Adipocyte (in vitro differentiated cells): ENCODE data around the gene RSBN1.

Experiments used
- DNase-seq: peaks from one replicate; pipeline ENCODE4 v3.0.0-alpha.2; 2015; ENCODE audit warnings: low read depth
- H3K27me3 ChIP-seq: replicated peaks from 2 replicates; pipeline ENCODE4 v1.7.0; 2013; ENCODE audit warnings: mild to moderate bottlenecking, low read length, moderate library complexity; ENCODE audit not compliant: control insufficient read depth, insufficient read depth
- H3K36me3 ChIP-seq: 2 replicates; pipeline ENCODE4 v1.7.0; 2013; ENCODE audit warnings: low read length, mild to moderate bottlenecking, moderate library complexity; ENCODE audit not compliant: control insufficient read depth, insufficient read depth, severe bottlenecking
- H3K4me1 ChIP-seq: 2 replicates; pipeline ENCODE4 v1.7.0; 2013; ENCODE audit warnings: mild to moderate bottlenecking, low read length, moderate library complexity; ENCODE audit not compliant: control insufficient read depth, insufficient read depth
- H3K4me3 ChIP-seq: 2 replicates; pipeline ENCODE4 v1.7.0; 2013; ENCODE audit warnings: mild to moderate bottlenecking, low read length, moderate library complexity
- H3K9ac ChIP-seq: 2 replicates; pipeline ENCODE4 v1.7.0; 2013; ENCODE audit warnings: mild to moderate bottlenecking, low read length, moderate library complexity
- H3K9me3 ChIP-seq: 2 replicates; pipeline ENCODE4 v1.7.0; 2013; ENCODE audit warnings: mild to moderate bottlenecking, low read length, moderate library complexity; ENCODE audit not compliant: control insufficient read depth

RSBN1 gene

GRCh38 chr1:113779542-113779941 is 32.7 kb downstream of the RSBN1 start:
- H3K4me1 ChIP-seq, result peaks cover 26% of the 10 kb centered on the region
- no peak overlapping the region for H3K9ac ChIP-seq
- H3K4me3 ChIP-seq, result no peak overlapping the region
- H3K27me3 ChIP-seq, result no peaks in the 10 kb centered on the region
- H3K9me3 ChIP-seq, result no peaks in the 10 kb centered on the region
- no peak for DNase-seq
- H3K36me3 ChIP-seq, result peaks cover 19% of the 10 kb centered on the region

DNA sequence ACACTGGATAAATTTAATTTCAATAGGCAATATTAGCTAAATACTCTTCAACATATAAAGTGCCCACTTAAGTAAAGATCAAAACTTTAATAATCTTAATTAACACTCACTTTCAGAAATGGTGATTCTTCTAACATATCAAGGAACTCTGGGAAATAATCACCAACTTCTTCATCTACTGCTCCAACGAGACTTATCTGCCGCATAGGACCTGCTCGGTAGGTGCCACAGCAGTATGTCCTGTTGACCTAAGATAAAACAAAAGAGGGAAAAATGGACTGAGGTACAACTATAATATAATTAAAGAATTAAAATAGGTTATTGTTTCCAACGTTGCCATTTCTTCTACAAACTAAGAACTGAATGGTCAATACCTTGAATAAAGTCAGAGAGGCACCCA is 34.7 kb downstream of the RSBN1 start:
- Histone ChIP-seq H3K9me3 (no peaks in the 10 kb centered on the region), H3K4me3 (no peak overlapping the region), H3K36me3 (peaks cover 22% of the 10 kb centered on the region), H3K9ac (no peak overlapping the region), H3K4me1 (peaks cover 10% of the 10 kb centered on the region), H3K27me3 (no peaks in the 10 kb centered on the region)
- DNase-seq, result no peak

- Histone ChIP-seq H3K36me3 (peaks cover 28% of the 10 kb centered on the region), H3K9ac (no peak overlapping the region), H3K9me3 (no peaks in the 10 kb centered on the region), H3K4me3 (no peak overlapping the region), H3K27me3 (no peaks in the 10 kb centered on the region), H3K4me1 (peaks cover 11% of the 10 kb centered on the region)
- DNase-seq, result no peak
Observed at GRCh38 chr1:113770031-113770430, 42.2 kb downstream of the RSBN1 start.

DNA sequence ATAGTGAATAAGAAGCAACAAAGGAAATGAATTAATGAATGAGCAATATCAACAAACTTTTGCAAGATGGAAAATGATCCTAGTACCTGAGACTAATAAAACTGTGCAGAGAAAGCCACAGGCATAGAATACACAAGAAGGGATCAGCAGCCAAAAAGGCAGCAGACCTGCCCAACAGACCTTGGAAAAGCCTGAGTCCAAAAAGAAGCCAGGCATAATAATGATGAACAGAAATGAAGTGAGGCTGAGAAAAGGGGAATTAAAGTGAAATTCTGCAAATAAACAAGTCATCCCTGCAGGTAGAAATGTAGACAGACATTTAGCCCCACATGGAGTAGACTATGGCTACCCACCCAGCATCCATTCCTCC is 42.7 kb downstream of the RSBN1 start:
- H3K4me3 ChIP-seq, result no peak overlapping the region
- no peaks in the 10 kb centered on the region for H3K27me3 ChIP-seq
- H3K9me3 ChIP-seq, result no peaks in the 10 kb centered on the region
- H3K4me1 ChIP-seq, result peaks cover 16% of the 10 kb centered on the region
- H3K36me3 ChIP-seq, result peaks cover 28% of the 10 kb centered on the region
- H3K9ac ChIP-seq, result no peak overlapping the region
- DNase-seq, result no peak

DNA sequence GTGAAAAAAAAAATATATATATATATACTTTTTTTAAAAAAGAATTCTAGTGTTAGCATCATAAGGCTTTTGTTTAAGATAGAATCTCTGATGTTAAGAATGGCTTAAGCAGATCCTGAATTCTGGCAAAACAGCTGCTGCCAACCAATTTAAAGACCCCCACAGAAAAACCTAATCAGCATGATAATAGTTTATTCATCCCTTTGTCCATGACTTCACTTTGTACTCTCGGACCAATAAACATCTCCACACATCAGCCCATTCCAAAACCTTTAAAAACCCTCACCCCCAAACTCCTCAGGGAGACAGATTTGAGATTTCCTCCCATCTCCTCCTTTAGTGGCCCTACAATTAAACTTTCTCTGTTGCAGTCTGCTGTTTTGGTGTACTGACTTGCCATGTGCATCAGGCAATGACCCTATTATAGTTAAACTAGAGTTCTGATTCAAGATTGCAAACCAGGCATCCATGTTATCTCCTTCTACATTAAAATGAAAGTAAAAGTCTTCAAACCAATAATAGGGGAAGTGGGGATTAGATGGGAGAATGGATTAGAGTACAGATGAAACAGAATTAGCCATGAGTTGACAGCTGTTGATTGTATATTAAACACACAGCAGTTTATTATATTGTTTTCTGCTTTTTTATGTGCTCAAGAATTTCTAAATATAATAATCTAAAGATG is 43.2 kb downstream of the RSBN1 start:
- peaks cover 27% of the 10 kb centered on the region for H3K36me3 ChIP-seq

GRCh38 chr1:113765306-113766230 is 46.7 kb downstream of the RSBN1 start:
- H3K9me3 ChIP-seq, result no peaks in the 10 kb centered on the region
- DNase-seq, result peak; percentile 41
- peaks cover 26% of the 10 kb centered on the region for H3K36me3 ChIP-seq
- no peak overlapping the region for H3K4me3 ChIP-seq
- H3K27me3 ChIP-seq, result no peaks in the 10 kb centered on the region
- H3K4me1 ChIP-seq, result peaks cover 33% of the 10 kb centered on the region
- H3K9ac ChIP-seq, result no peak overlapping the region

More for the DNA sequence above, 43.2 kb downstream of the RSBN1 start:
- H3K4me1 ChIP-seq, result peaks cover 17% of the 10 kb centered on the region
- H3K4me3 ChIP-seq, result no peak overlapping the region
- DNase-seq, result no peak
- H3K9me3 ChIP-seq, result no peaks in the 10 kb centered on the region
- no peak overlapping the region for H3K9ac ChIP-seq
- no peaks in the 10 kb centered on the region for H3K27me3 ChIP-seq

DNA sequence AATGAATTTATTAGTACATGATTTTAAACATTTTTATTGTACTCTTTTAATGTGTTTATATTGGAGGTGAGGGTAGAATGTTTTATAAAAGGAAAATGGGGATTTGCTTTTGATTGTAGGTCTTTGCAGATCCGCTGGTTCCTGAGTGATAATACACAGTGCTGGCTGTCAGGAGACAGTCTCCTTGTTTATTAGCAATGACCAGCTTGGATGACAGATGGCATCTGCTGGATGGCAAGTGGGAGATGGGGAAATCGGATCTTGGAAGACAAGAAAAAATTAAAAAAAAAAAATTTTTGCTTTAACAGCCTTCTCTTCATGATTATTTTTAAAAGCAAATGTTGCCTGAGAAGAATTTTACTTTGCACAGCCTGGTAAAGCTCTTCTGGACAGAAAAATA is 48.6 kb downstream of the RSBN1 start:
- no peak overlapping the region for H3K9ac ChIP-seq
- DNase-seq, result no peak
- no peak overlapping the region for H3K4me3 ChIP-seq
- H3K27me3 ChIP-seq, result no peaks in the 10 kb centered on the region
- no peaks in the 10 kb centered on the region for H3K9me3 ChIP-seq
- peaks cover 26% of the 10 kb centered on the region for H3K36me3 ChIP-seq
- peaks cover 39% of the 10 kb centered on the region for H3K4me1 ChIP-seq

DNA sequence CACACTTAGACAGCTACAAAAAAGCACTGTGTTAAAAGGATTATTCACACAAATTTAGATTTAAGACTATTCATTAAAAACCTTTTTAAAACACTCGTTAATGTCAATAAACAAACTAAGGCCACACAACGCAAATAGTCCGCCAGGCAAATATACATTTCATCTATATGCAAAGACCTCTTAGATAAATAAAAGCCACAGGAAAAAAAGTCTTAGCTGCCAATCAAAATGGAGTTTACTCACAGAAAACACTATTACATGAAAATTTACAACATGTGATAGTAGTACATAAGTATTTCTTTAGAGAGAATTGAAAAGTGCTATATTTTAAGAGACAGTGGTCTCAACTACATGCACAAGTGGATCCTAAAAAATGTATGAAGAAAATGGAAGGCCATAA is 50.3 kb downstream of the RSBN1 start:
- H3K4me3 ChIP-seq, result no peak overlapping the region
- H3K4me1 ChIP-seq, result peaks cover 47% of the 10 kb centered on the region
- no peaks in the 10 kb centered on the region for H3K27me3 ChIP-seq
- DNase-seq, result no peak
- peaks cover 14% of the 10 kb centered on the region for H3K36me3 ChIP-seq
- H3K9ac ChIP-seq, result peak overlapping the region; percentile 20
- H3K9me3 ChIP-seq, result no peaks in the 10 kb centered on the region

DNA sequence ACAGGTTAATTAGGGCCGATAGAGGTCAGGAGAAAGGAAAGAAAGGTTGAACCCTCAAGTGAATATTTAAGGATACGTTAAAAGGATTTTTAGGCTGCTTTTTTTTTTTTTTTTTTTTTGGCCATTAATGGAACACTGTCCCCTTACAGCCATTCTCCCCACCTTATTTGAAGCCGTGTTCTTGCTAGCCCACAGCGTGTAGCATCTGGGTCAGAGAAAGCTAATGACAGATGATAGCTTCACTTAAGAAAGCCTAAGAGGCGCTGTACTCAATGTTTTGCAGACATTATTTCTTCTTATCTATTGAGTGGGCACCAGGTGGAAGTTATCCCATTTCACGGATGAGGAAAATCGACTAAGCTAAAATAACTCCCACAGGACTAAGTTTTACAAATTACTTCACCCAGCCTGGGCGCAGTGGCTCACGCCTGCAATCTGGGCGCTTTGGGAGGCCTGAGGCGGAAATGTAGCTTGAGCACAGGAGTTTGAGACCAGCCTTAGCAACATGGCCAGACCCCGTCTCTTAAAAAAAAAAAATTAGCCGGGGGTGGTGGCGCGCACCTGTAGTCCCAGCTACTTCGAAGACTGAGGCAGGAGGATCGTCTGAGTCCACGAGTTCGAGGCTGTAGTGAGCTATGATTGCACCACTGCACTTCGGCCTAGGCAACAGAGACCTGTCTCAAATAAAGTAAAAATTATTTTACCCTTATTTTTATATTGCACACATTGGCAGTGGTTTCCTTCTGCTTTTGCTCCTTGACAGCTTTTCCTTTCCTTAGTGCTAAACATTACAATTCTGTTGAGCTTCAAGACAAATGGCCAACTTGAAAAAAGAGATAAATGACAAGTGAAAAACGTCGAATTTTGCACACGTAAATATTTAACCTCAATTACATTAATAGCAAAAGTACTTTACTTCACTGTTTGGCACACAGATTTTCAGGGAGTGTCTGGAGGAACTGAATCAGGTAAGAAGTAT is 51.9 kb downstream of the RSBN1 start:
- Histone ChIP-seq H3K9ac (peak overlapping the region; percentile 93), H3K4me1 (peaks cover 45% of the 10 kb centered on the region), H3K9me3 (no peaks in the 10 kb centered on the region), H3K27me3 (no peaks in the 10 kb centered on the region), H3K36me3 (peaks cover 3% of the 10 kb centered on the region), H3K4me3 (peak overlapping the region; percentile 89)
- no peak for DNase-seq

DNA sequence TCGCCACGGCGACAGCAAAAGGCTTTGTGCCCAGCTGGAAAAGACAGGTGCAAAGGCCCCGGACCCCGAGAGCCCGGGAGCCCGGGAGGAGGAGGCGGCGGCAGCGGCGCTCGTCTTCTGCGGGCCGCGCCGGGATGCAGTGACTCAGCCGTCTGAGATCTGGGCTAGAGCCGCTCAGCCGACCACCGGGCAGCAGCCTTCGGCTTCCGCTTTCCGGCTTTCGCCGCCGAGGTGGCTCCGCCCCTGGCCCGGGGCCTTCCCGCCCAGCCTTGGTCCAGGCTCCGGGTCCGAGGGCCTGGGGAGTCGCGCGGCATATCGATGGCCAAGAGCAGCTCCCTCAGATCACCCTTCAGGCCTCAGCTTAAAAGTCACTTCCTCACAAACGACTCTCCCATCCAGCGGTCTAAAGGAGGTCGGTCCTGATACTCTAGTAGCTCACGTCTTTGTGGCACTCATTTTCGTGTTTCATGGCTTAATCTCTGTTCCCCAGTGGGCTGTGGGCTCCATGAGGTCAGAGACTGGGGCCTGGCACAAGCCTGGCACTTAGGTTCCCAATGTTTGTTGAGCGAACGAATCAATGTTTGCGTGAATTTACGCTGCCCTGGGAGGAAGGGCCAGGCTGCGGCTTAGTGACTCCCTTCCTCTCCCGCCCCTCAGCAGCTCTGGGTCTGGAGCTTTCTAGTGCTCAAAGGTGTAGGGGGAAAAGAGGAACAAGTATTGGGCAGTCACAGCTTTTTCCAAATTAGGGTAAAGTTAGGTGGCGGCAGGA is 52.8 kb downstream of the RSBN1 start, which contains the start of gene PHTF1:
Gene PHTF1 (minus strand): TSS at position 154 of the 769 bp plus-strand sequence. CDS start 783 bp downstream, outside the sequence.
- Histone ChIP-seq H3K36me3 (peaks cover 3% of the 10 kb centered on the region), H3K4me1 (peaks cover 36% of the 10 kb centered on the region), H3K27me3 (no peaks in the 10 kb centered on the region), H3K9ac (peak within 1 kb of the TSS; percentile 93), H3K4me3 (peak within 1 kb of the TSS; percentile 89), H3K9me3 (no peaks in the 10 kb centered on the region)
- peak; percentile 88 for DNase-seq
